GM23338 (cell line): Measurements from ENCODE around the gene CRTC1. TPM values are rescaled to one million over a fixed set of nuclear protein-coding genes. Genes with fewer than 3 reads are reported as not detected.

Experiments used
- ATAC-seq: fragments of 200-7000 bp; cut with Tn5 transposase; 3 replicates; pipeline ENCODE4 v1.9.1; 2020
- DNase-seq: peaks from one replicate; pipeline ENCODE4 v3.0.0-alpha.2; 2015; ENCODE audit warnings: low spot score
- H2AFZ ChIP-seq: fragments of 200-600 bp; sonication (generic); 2 replicates; pipeline ENCODE4 v1.8.0; 2016; ENCODE audit warnings: antibody characterized with exemption, mild to moderate bottlenecking, moderate library complexity
- H3F3A ChIP-seq: fragments of 200-600 bp; sonication (generic); replicated peaks from 2 replicates; pipeline ENCODE4 v1.8.0; 2017; ENCODE audit warnings: antibody characterized with exemption, mixed run types, low read depth
- H3K27ac ChIP-seq: fragments of 200-600 bp; sonication (generic); 2 replicates; pipeline ENCODE4 v1.6.1; 2016; ENCODE audit warnings: low read depth
- H3K27me3 ChIP-seq: fragments of 200-600 bp; sonication (generic); 2 replicates; pipeline ENCODE4 v1.8.0; 2016; ENCODE audit warnings: mild to moderate bottlenecking, mixed run types, moderate library complexity; ENCODE audit not compliant: insufficient read depth
- H3K36me3 ChIP-seq: fragments of 200-600 bp; sonication (generic); 2 replicates; pipeline ENCODE4 v1.8.0; 2016; ENCODE audit warnings: mild to moderate bottlenecking; ENCODE audit not compliant: insufficient read depth
- H3K4me1 ChIP-seq: fragments of 200-600 bp; sonication (generic); 2 replicates; pipeline ENCODE4 v1.8.0; 2016; ENCODE audit warnings: mild to moderate bottlenecking, moderate library complexity; ENCODE audit not compliant: insufficient read depth
- H3K4me2 ChIP-seq: fragments of 200-600 bp; sonication (generic); 2 replicates; pipeline ENCODE4 v1.7.1; 2017; ENCODE audit warnings: mixed run types
- H3K4me3 ChIP-seq: fragments of 200-600 bp; sonication (generic); 2 replicates; pipeline ENCODE4 v1.6.1; 2016; ENCODE audit warnings: mixed run types
- H3K79me2 ChIP-seq: fragments of 200-600 bp; sonication (generic); replicated peaks from 2 replicates; pipeline ENCODE4 v1.8.0; 2017; ENCODE audit warnings: mild to moderate bottlenecking; ENCODE audit not compliant: insufficient read depth
- H3K9me2 ChIP-seq: fragments of 200-600 bp; sonication (generic); 2 replicates; pipeline ENCODE4 v1.8.0; 2017; ENCODE audit not compliant: insufficient read depth
- H4K20me1 ChIP-seq: fragments of 200-600 bp; sonication (generic); replicated peaks from 2 replicates; pipeline ENCODE4 v1.8.0; 2017; ENCODE audit warnings: mild to moderate bottlenecking; ENCODE audit not compliant: insufficient read depth
- H3K27ac Mint-ChIP-seq: 2 replicates; pipeline ENCODE4 v1.8.0; 2020; ENCODE audit warnings: inconsistent platforms, mild to moderate bottlenecking, moderate library complexity, mixed read lengths
- H3K27me3 Mint-ChIP-seq: 3 replicates; pipeline ENCODE4 v1.8.0; 2022; ENCODE audit warnings: low read depth, mild to moderate bottlenecking, moderate library complexity, mixed read lengths, inconsistent platforms; ENCODE audit not compliant: insufficient read depth, poor library complexity
- H3K36me3 Mint-ChIP-seq: 3 replicates; pipeline ENCODE4 v1.8.0; 2021; ENCODE audit warnings: low read depth, mild to moderate bottlenecking, inconsistent platforms, moderate library complexity, mixed read lengths
- H3K4me1 Mint-ChIP-seq: 3 replicates; pipeline ENCODE4 v1.8.0; 2020; ENCODE audit warnings: mild to moderate bottlenecking, inconsistent platforms, mixed read lengths
- H3K4me3 Mint-ChIP-seq: 3 replicates; pipeline ENCODE4 v1.8.0; 2021; ENCODE audit warnings: moderate library complexity, mild to moderate bottlenecking, inconsistent platforms, mixed read lengths
- H3K9me3 Mint-ChIP-seq: 3 replicates; pipeline ENCODE4 v1.8.0; 2020; ENCODE audit warnings: moderate library complexity, mild to moderate bottlenecking, inconsistent platforms, mixed read lengths
- CREB1 ChIP-seq: fragments of 250-450 bp; sonication (Bioruptor Pico); IDR thresholded peaks from 2 replicates; pipeline ENCODE4 v1.5.0; 2020; ENCODE audit warnings: low read depth, mild to moderate bottlenecking, moderate library complexity
- ETS1 ChIP-seq: IDR thresholded peaks from 2 replicates; pipeline ENCODE4 v1.6.1; 2016; ENCODE audit warnings: antibody characterized with exemption
- EZH2 ChIP-seq: fragments of 200-600 bp; sonication (generic); IDR thresholded peaks from one replicate; pipeline ENCODE4 v1.8.0; 2017; ENCODE audit warnings: antibody characterized with exemption, mild to moderate bottlenecking, low read depth; ENCODE audit not compliant: unreplicated experiment
- EZH2phosphoT487 ChIP-seq: fragments of 200-600 bp; sonication (generic); IDR thresholded peaks from one replicate; pipeline ENCODE4 v1.8.1; 2018; ENCODE audit warnings: antibody characterized with exemption; ENCODE audit not compliant: unreplicated experiment
- NANOG ChIP-seq: IDR thresholded peaks from 2 replicates; pipeline ENCODE4 v1.6.1; 2016; ENCODE audit warnings: antibody characterized with exemption, borderline replicate concordance
- STAT1 ChIP-seq: IDR thresholded peaks from one replicate; pipeline ENCODE4 v1.6.1; 2016; ENCODE audit warnings: antibody characterized with exemption; ENCODE audit not compliant: unreplicated experiment
- ZNF114 ChIP-seq: fragments of 250-450 bp; sonication (Bioruptor Pico); IDR thresholded peaks from 2 replicates; pipeline ENCODE4 v1.5.0; 2020; ENCODE audit warnings: mild to moderate bottlenecking, moderate library complexity
- ZNF462 ChIP-seq: fragments of 250-450 bp; sonication (Bioruptor Pico); IDR thresholded peaks from 2 replicates; pipeline ENCODE4 v1.5.0; 2020; ENCODE audit warnings: mild to moderate bottlenecking, moderate library complexity
- polyA plus RNA-seq: library from polyadenylated mRNA; unstranded; fragments of >200 nt; fragmentation: Nextera tagmentation; extraction: Ambion mirVana; gene quantifications from 2 replicates; pipeline ENCODE4 v1.2.1, GENCODE V29; 2016
- total RNA-seq: library from RNA; depleted of rRNA; stranded (reverse); fragments of >200 nt; shearing (Covaris generic); gene quantifications from 2 replicates; pipeline ENCODE4 v1.2.3, GENCODE V29; 2014
- TF ChIP-seq, protein P1 (sequence below), 2 experiments: fragments of 200-600 bp in 1 of 2; sonication (generic) in 1 of 2; conservative IDR thresholded peaks; 2 replicates each; pipeline versions ENCODE4 v1.5.1 to v1.6.1; 2016 to 2017; ENCODE audit warnings: antibody characterized with exemption in 2 of 2, low read depth in 2 of 2, mild to moderate bottlenecking in 2 of 2, moderate library complexity in 1 of 2

Gene CRTC1
- total and polyA plus RNA-seq, 2 experiments from 2014 or later: 5.4 to 8.4 TPM

DNA sequence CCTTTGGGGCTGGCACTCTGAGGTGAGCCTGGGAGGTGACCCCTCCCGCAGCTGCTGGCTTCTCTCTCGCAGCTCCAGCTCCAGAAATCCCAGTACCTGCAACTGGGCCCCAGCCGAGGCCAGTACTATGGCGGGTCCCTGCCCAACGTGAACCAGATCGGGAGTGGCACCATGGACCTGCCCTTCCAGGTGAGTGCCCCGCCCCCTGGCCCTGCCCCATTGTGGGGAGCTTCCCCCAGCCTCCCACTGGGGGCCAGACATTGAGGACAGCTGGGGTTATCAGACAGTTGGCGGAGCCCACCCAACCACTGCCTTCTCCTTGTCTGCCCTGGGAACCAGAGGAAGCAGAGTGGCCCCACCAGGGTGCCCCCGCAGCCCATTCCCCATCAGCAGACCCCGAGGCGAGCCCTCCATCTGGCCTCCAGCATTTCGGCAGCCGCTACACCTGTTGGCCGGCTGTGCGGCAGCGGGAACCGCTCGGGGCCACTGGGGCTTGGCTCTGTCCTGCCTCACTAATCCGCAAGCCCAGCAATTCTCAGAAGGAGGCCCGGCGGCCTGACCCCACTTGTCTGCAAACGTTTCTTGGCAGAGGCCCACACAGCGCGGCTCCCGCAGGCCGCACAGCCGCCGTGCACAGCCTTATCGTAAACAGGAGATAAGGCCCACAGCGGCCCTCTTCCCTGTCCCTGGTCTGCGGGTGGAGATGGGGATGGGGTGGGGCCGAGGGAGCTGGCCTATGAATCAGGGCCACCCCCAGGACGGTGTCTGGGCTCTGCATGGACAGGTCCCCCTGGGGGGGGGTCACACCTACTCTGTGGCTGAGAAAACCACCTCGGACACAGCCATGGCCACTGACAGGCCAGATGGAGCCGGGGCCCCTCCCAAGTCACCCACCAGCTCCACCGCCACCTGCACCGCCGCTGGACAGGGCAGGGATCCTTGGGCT, 59.6 kb downstream of the CRTC1 start (continued):
- no peak for TF ChIP-seq STAT1
- TF ChIP-seq NANOG: no peak
- no peak for TF ChIP-seq ZNF114 (CRISPR knock-in tag)
- TF ChIP-seq ZNF462: no peak

GRCh38 chr19:18743784-18744418, 60.4 kb downstream of the CRTC1 start:
- peaks cover 6% of the 10 kb centered on the region for H3K27me3 Mint-ChIP-seq
- no peaks in the 10 kb centered on the region for H3K79me2 ChIP-seq
- H3K4me2 ChIP-seq: no peak overlapping the region
- no peak overlapping the region for H2AFZ ChIP-seq
- H3K4me1 ChIP-seq: no peaks in the 10 kb centered on the region; the same call in 1 of the 2 replicates
- ATAC-seq (no peak), DNase-seq (no peak)
- no peaks in the 10 kb centered on the region; the same call in 2 of the 3 replicates for H3K9me3 Mint-ChIP-seq
- H3K36me3 ChIP-seq: no peaks in the 10 kb centered on the region
- no peaks in the 10 kb centered on the region; the same call in 1 of the 2 replicates for H4K20me1 ChIP-seq
- no peaks in the 10 kb centered on the region for H3K27me3 ChIP-seq
- H3K4me1 Mint-ChIP-seq: peaks cover 5% of the 10 kb centered on the region; the same call in 2 of the 3 replicates
- H3K36me3 Mint-ChIP-seq: no peaks in the 10 kb centered on the region
- H3K27ac ChIP-seq: no peak overlapping the region
- H3K4me3 Mint-ChIP-seq: no peak overlapping the region
- H3F3A ChIP-seq: no peaks in the 10 kb centered on the region
- no peak overlapping the region for H3K4me3 ChIP-seq
- no peaks in the 10 kb centered on the region for H3K9me2 ChIP-seq
- H3K27ac Mint-ChIP-seq: no peak overlapping the region
- TF ChIP-seq EZH2phosphoT487 (no peak), ETS1 (no peak), ZNF114 (CRISPR knock-in tag) (no peak), EZH2 (no peak), CREB1 (no peak)
- TF ChIP-seq, protein P1, sequence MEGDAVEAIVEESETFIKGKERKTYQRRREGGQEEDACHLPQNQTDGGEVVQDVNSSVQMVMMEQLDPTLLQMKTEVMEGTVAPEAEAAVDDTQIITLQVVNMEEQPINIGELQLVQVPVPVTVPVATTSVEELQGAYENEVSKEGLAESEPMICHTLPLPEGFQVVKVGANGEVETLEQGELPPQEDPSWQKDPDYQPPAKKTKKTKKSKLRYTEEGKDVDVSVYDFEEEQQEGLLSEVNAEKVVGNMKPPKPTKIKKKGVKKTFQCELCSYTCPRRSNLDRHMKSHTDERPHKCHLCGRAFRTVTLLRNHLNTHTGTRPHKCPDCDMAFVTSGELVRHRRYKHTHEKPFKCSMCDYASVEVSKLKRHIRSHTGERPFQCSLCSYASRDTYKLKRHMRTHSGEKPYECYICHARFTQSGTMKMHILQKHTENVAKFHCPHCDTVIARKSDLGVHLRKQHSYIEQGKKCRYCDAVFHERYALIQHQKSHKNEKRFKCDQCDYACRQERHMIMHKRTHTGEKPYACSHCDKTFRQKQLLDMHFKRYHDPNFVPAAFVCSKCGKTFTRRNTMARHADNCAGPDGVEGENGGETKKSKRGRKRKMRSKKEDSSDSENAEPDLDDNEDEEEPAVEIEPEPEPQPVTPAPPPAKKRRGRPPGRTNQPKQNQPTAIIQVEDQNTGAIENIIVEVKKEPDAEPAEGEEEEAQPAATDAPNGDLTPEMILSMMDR (conservative IDR thresholded peaks at IDR 0.05; ENCODE audit: low read depth in 2 of 2): no peak
